OCI-LY1 (cell line): Measurements from ENCODE around the gene IL1RAP.

Experiments used
- CTCF ChIP-seq: fragments of 200-600 bp; sonication (generic), shearing (Covaris generic); IDR thresholded peaks from 2 replicates; pipeline ENCODE4 v1.5.1; 2017; ENCODE audit warnings: mild to moderate bottlenecking, antibody characterized with exemption, low read length, moderate library complexity, mixed read lengths
- EZH2 ChIP-seq: fragments of 200-600 bp; sonication (generic), shearing (Covaris generic); IDR thresholded peaks from 2 replicates; pipeline ENCODE4 v1.8.0; 2017; ENCODE audit warnings: borderline replicate concordance, mixed run types, mild to moderate bottlenecking, antibody characterized with exemption, low read length, moderate library complexity, mixed read lengths

GRCh38 chr3:190617185-190617584 is 103.3 kb downstream of the IL1RAP start:
- no peak for TF ChIP-seq CTCF
- TF ChIP-seq EZH2, result no peak
